Small intestine (tissue), 16 donors: Measurements from ENCODE around the gene CLDN3. TPM values are rescaled to one million over a fixed set of nuclear protein-coding genes. Genes with fewer than 3 reads are reported as not detected.

Experiments
- DNase-seq, 2 donors: peaks; one replicate each; pipeline versions ENCODE4 v3.0.0 to v3.0.0-alpha.2; 2013
- FAIRE-seq: peaks from 2 replicates; lab custom pipeline; 2012; peaks lifted over from hg19 to GRCh38; lab: Jason Lieb, UNC
- H3K27ac ChIP-seq, 3 donors: one replicate each; pipeline ENCODE4 v1.5.1; 2013; ENCODE audit warnings: low read length in 2 of 3, mild to moderate bottlenecking in 2 of 3, control low read depth in 1 of 3, inconsistent platforms in 1 of 3, low read depth in 1 of 3, moderate library complexity in 1 of 3
- H3K27me3 ChIP-seq, 3 donors: one replicate each; pipeline ENCODE4 v1.6.1; 2013; ENCODE audit warnings: low read length in 3 of 3, inconsistent platforms in 1 of 3; ENCODE audit not compliant: control insufficient read depth in 3 of 3, insufficient read depth in 3 of 3
- H3K36me3 ChIP-seq, 3 donors: one replicate each; pipeline ENCODE4 v1.6.1; 2013; ENCODE audit warnings: low read length in 3 of 3, inconsistent platforms in 1 of 3, low read depth in 1 of 3, mild to moderate bottlenecking in 1 of 3, moderate library complexity in 1 of 3; ENCODE audit not compliant: control insufficient read depth in 3 of 3, insufficient read depth in 2 of 3
- H3K4me1 ChIP-seq, 3 donors: one replicate each; pipeline ENCODE4 v1.6.1; 2013; ENCODE audit warnings: low read length in 2 of 3, inconsistent platforms in 1 of 3, low read depth in 1 of 3, mild to moderate bottlenecking in 1 of 3, moderate library complexity in 1 of 3; ENCODE audit not compliant: control insufficient read depth in 3 of 3, insufficient read depth in 2 of 3
- H3K4me3 ChIP-seq, 3 donors: one replicate each; pipeline ENCODE4 v1.5.1; 2013; ENCODE audit warnings: low read length in 3 of 3, control low read depth in 1 of 3, inconsistent platforms in 1 of 3, low read depth in 1 of 3, mild to moderate bottlenecking in 1 of 3, moderate library complexity in 1 of 3
- H3K9me3 ChIP-seq, 2 donors: one replicate each; pipeline ENCODE4 v1.6.1; 2013; ENCODE audit warnings: low read depth in 1 of 2, low read length in 1 of 2; ENCODE audit not compliant: control insufficient read depth in 2 of 2, insufficient read depth in 1 of 2
- WGBS, 3 donors: extraction: QIAGEN DNeasy Blood & Tissue Kit; methylation state at CpG; one replicate each; pipeline ENCODE4 v1.1.7; 2013; 5-methylcytosine and 5-hydroxymethylcytosine counted together
- long read RNA-seq, 10 donors: transcript quantifications; one replicate each; lab custom pipeline, GENCODE V29; 2026
- polyA plus RNA-seq, 4 donors: library from polyadenylated mRNA; stranded (reverse) in 3 of 4; unstranded in 1 of 4; fragments of 200-250 nt in 3 of 4; fragments of 120-200 nt in 1 of 4; gene quantifications; one replicate each; pipeline versions ENCODE4 v1.2.1 to v1.2.3, GENCODE V29; 2013
- donor health status: healthy with polysubstance abuse.
- donor health status: control.
- donor health status: control.
- donor health status: Bipolar disorder and iron deficiency.
- donor health status: healthy.

Gene CLDN3
- 100 to 1,000 TPM; 236 to 394 (median 308) TPM for polyA plus RNA-seq
- long read RNA-seq, donor 1, transcript CLDN3-201 (1 exons, 1,274 nt): major isoform, 473 of 473 reads
- long read RNA-seq, donor 1, partial matches to known transcripts: 0 of 473 reads
- long read RNA-seq, donor 1, other reads (novel, unspliced or antisense): 0 of 473 reads
- long read RNA-seq, donor 2, transcript CLDN3-201 (1 exons, 1,274 nt): major isoform, 55 of 55 reads
- long read RNA-seq, donor 2, partial matches to known transcripts: 0 of 55 reads
- long read RNA-seq, donor 2, other reads (novel, unspliced or antisense): 0 of 55 reads
- long read RNA-seq, donor 3, transcript CLDN3-201 (1 exons, 1,274 nt): major isoform, 112 of 112 reads
- long read RNA-seq, donor 3, partial matches to known transcripts: 0 of 112 reads
- long read RNA-seq, donor 3, other reads (novel, unspliced or antisense): 0 of 112 reads
- long read RNA-seq, donor 4, partial matches to known transcripts: 0 of 2 reads
- long read RNA-seq, donor 4, other reads (novel, unspliced or antisense): 0 of 2 reads
- long read RNA-seq, donor 5, transcript CLDN3-201 (1 exons, 1,274 nt): major isoform, 61 of 61 reads
- long read RNA-seq, donor 5, partial matches to known transcripts: 0 of 61 reads
- long read RNA-seq, donor 5, other reads (novel, unspliced or antisense): 0 of 61 reads
- long read RNA-seq, donor 6, transcript CLDN3-201 (1 exons, 1,274 nt): major isoform, 123 of 123 reads
- long read RNA-seq, donor 6, partial matches to known transcripts: 0 of 123 reads
- long read RNA-seq, donor 6, other reads (novel, unspliced or antisense): 0 of 123 reads
- long read RNA-seq, donor 7: 0 reads
- long read RNA-seq, donor 8: 0 reads
- long read RNA-seq, donor 9, transcript CLDN3-201 (1 exons, 1,274 nt): major isoform, 34 of 34 reads
- long read RNA-seq, donor 9, partial matches to known transcripts: 0 of 34 reads
- long read RNA-seq, donor 9, other reads (novel, unspliced or antisense): 0 of 34 reads
- long read RNA-seq, donor 10, transcript CLDN3-201 (1 exons, 1,274 nt): major isoform, 94 of 434 reads
- long read RNA-seq, donor 10, partial matches to known transcripts: 332 of 434 reads
- long read RNA-seq, donor 10, other reads (novel, unspliced or antisense): 8 of 434 reads

- no peak for FAIRE-seq
- H3K4me1 ChIP-seq: peaks cover 0 to 24% (median 0%) of the 10 kb centered on the region in 3 donors
- H3K9me3 ChIP-seq: no peaks in the 10 kb centered on the region
- H3K36me3 ChIP-seq: peaks cover 0 to 30% (median 0%) of the 10 kb centered on the region in 3 donors
- DNase-seq: peak; percentile 97 to 98
- peak within 1 kb of the TSS; percentile 69 to 82 (median 72) for H3K4me3 ChIP-seq
- 0 to 2% (median 1%) methylated on average over 64 to 82 of the region's 82 CpGs for WGBS, 3 donors
- H3K27me3 ChIP-seq: peaks cover 0 to 6% (median 4%) of the 10 kb centered on the region in 3 donors
- H3K27ac ChIP-seq: peak within 1 kb of the TSS; percentile 92 to 98 (median 98)
Measured at GRCh38 chr7:73770002-73770859, at the start of gene CLDN3. Gene CLDN3, minus strand, starts transcription at chr7:73770270. Its CDS starts 221 bp downstream, at chr7:73770049.

- Histone ChIP-seq H3K9me3 (peaks cover 0 to 11% of the 10 kb centered on the region in 2 donors), H3K27me3 (no peaks in the 10 kb centered on the region), H3K4me1 (peaks cover 0 to 3% (median 0%) of the 10 kb centered on the region in 3 donors), H3K36me3 (no peaks in the 10 kb centered on the region), H3K4me3 (no peak overlapping the region), H3K27ac (no peak overlapping the region)
- no peak for FAIRE-seq
- 88 to 95% (median 92%) methylated on average over 6 of the region's 6 CpGs for WGBS, 3 donors
- DNase-seq: no peak
Measured at GRCh38 chr7:73817121-73817520, 47.1 kb upstream of the CLDN3 start.

GRCh38 chr7:73815436-73815835 lies 45.4 kb upstream of the CLDN3 start:
- no peak overlapping the region for H3K4me3 ChIP-seq
- FAIRE-seq (no peak), DNase-seq (no peak)
- 80 to 86% (median 81%) methylated on average over 8 of the region's 8 CpGs for WGBS, 3 donors
- H3K27me3 ChIP-seq: no peaks in the 10 kb centered on the region
- no peak overlapping the region for H3K27ac ChIP-seq
- H3K9me3 ChIP-seq: peaks cover 0 to 11% of the 10 kb centered on the region in 2 donors
- H3K36me3 ChIP-seq: no peaks in the 10 kb centered on the region
- H3K4me1 ChIP-seq: peaks cover 0 to 7% (median 0%) of the 10 kb centered on the region in 3 donors

GRCh38 chr7:73812996-73813395 lies 42.9 kb upstream of the CLDN3 start:
- H3K4me3 ChIP-seq: no peak overlapping the region
- H3K27me3 ChIP-seq: no peaks in the 10 kb centered on the region
- H3K36me3 ChIP-seq: no peaks in the 10 kb centered on the region
- no peak overlapping the region for H3K27ac ChIP-seq
- H3K4me1 ChIP-seq: peaks cover 0 to 15% (median 0%) of the 10 kb centered on the region in 3 donors
- WGBS, 3 donors: 84 to 92% (median 88%) methylated on average over 3 of the region's 3 CpGs
- H3K9me3 ChIP-seq: peaks cover 0 to 11% of the 10 kb centered on the region in 2 donors
- DNase-seq: no peak
- no peak for FAIRE-seq

GRCh38 chr7:73811760-73812168 lies 41.7 kb upstream of the CLDN3 start:
- H3K4me3 ChIP-seq: no peak overlapping the region
- peak; percentile 79 to 86 for DNase-seq
- H3K36me3 ChIP-seq: no peaks in the 10 kb centered on the region
- no peaks in the 10 kb centered on the region for H3K27me3 ChIP-seq
- no peak overlapping the region for H3K27ac ChIP-seq
- H3K9me3 ChIP-seq: peaks cover 0 to 11% of the 10 kb centered on the region in 2 donors
- peaks cover 0 to 15% (median 0%) of the 10 kb centered on the region in 3 donors for H3K4me1 ChIP-seq
- 9 to 15% (median 11%) methylated on average over 11 of the region's 11 CpGs for WGBS, 3 donors
- FAIRE-seq: no peak

- 55 to 83% (median 75%) methylated on average over 3 to 4 of the region's 4 CpGs for WGBS, 3 donors
- Histone ChIP-seq H3K4me1 (peaks cover 0 to 15% (median 0%) of the 10 kb centered on the region in 3 donors), H3K27me3 (no peaks in the 10 kb centered on the region), H3K9me3 (peaks cover 0 to 11% of the 10 kb centered on the region in 2 donors), H3K4me3 (no peak overlapping the region), H3K36me3 (no peaks in the 10 kb centered on the region), H3K27ac (no peak overlapping the region)
- FAIRE-seq (no peak), DNase-seq (no peak)
Measured at GRCh38 chr7:73810998-73811360, 40.9 kb upstream of the CLDN3 start.

- H3K27ac ChIP-seq: peak overlapping the region; percentile 47 to 86 (median 72)
- H3K27me3 ChIP-seq: no peaks in the 10 kb centered on the region
- DNase-seq: peak; percentile 78 to 81
- FAIRE-seq: no peak
- H3K4me3 ChIP-seq: peak overlapping the region in 1 of 3 donors; percentile 6
- 28 to 70% (median 55%) methylated on average over 21 of the region's 21 CpGs for WGBS, 3 donors
- H3K9me3 ChIP-seq: peaks cover 0 to 11% of the 10 kb centered on the region in 2 donors
- no peaks in the 10 kb centered on the region for H3K36me3 ChIP-seq
- H3K4me1 ChIP-seq: peaks cover 0 to 15% (median 0%) of the 10 kb centered on the region in 3 donors
Measured at GRCh38 chr7:73809467-73809951, 39.4 kb upstream of the CLDN3 start.
